ENCODE results near the gene CAPZA3.

DNA sequence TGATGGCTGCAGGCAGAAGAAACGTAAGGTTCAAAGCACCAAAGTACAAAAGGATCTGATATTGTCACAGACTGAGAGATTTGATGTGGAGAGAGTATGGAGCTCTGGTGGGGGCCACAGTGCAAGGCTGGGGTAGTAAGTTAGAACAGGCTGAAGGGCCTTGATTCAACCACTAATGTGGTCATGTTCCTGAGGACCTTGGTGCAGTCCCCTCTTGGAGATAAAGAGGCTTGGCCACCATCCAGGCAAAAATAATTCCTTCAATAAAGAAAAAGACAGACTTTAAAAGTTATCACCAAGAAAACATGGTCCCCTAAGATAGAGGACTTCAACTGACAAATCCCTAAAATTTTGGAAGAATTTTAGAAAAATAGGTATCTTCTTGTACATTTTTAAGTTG, 17.4 kb downstream of the CAPZA3 start:
- TF ChIP-seq, protein P1, sequence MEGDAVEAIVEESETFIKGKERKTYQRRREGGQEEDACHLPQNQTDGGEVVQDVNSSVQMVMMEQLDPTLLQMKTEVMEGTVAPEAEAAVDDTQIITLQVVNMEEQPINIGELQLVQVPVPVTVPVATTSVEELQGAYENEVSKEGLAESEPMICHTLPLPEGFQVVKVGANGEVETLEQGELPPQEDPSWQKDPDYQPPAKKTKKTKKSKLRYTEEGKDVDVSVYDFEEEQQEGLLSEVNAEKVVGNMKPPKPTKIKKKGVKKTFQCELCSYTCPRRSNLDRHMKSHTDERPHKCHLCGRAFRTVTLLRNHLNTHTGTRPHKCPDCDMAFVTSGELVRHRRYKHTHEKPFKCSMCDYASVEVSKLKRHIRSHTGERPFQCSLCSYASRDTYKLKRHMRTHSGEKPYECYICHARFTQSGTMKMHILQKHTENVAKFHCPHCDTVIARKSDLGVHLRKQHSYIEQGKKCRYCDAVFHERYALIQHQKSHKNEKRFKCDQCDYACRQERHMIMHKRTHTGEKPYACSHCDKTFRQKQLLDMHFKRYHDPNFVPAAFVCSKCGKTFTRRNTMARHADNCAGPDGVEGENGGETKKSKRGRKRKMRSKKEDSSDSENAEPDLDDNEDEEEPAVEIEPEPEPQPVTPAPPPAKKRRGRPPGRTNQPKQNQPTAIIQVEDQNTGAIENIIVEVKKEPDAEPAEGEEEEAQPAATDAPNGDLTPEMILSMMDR (conservative IDR thresholded peaks at IDR 0.05; ENCODE audit: low read depth in 2 of 2), result no peak
- no peak for TF ChIP-seq JUNB (IDR thresholded peaks at IDR 0.05; ENCODE audit: unreplicated experiment)
- TF ChIP-seq EZH2 (IDR thresholded peaks at IDR 0.05; ENCODE audit: low read depth, unreplicated experiment), result no peak
- TF ChIP-seq EZH2phosphoT487 (IDR thresholded peaks at IDR 0.05; ENCODE audit: unreplicated experiment), result no peak
- TF ChIP-seq ZNF114 (CRISPR knock-in tag; IDR thresholded peaks at IDR 0.05), result no peak
- TF ChIP-seq, protein P2, sequence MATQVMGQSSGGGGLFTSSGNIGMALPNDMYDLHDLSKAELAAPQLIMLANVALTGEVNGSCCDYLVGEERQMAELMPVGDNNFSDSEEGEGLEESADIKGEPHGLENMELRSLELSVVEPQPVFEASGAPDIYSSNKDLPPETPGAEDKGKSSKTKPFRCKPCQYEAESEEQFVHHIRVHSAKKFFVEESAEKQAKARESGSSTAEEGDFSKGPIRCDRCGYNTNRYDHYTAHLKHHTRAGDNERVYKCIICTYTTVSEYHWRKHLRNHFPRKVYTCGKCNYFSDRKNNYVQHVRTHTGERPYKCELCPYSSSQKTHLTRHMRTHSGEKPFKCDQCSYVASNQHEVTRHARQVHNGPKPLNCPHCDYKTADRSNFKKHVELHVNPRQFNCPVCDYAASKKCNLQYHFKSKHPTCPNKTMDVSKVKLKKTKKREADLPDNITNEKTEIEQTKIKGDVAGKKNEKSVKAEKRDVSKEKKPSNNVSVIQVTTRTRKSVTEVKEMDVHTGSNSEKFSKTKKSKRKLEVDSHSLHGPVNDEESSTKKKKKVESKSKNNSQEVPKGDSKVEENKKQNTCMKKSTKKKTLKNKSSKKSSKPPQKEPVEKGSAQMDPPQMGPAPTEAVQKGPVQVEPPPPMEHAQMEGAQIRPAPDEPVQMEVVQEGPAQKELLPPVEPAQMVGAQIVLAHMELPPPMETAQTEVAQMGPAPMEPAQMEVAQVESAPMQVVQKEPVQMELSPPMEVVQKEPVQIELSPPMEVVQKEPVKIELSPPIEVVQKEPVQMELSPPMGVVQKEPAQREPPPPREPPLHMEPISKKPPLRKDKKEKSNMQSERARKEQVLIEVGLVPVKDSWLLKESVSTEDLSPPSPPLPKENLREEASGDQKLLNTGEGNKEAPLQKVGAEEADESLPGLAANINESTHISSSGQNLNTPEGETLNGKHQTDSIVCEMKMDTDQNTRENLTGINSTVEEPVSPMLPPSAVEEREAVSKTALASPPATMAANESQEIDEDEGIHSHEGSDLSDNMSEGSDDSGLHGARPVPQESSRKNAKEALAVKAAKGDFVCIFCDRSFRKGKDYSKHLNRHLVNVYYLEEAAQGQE (IDR thresholded peaks at IDR 0.05; ENCODE audit: unreplicated experiment), result no peak
- no peak for TF ChIP-seq POLR2AphosphoS5 (IDR thresholded peaks at IDR 0.05; ENCODE audit: low read depth)
- no peak for TF ChIP-seq ZNF331 (CRISPR knock-in tag; IDR thresholded peaks at IDR 0.05; ENCODE audit: low read depth)
- no peak for TF ChIP-seq CREB1 (CRISPR knock-in tag; IDR thresholded peaks at IDR 0.05; ENCODE audit: low read depth)
- TF ChIP-seq NANOG (IDR thresholded peaks at IDR 0.05; ENCODE audit: borderline replicate concordance), result no peak
- TF ChIP-seq STAT1 (IDR thresholded peaks at IDR 0.05; ENCODE audit: unreplicated experiment), result no peak
